HepG2 (cell line): ENCODE results near the gene RPL11. TPM values are rescaled to one million over a fixed set of nuclear protein-coding genes. Genes with fewer than 3 reads are reported as not detected.

Experiments
- ATAC-seq: fragments of 200-7000 bp; cut with Tn5 transposase; 3 replicates; pipeline ENCODE4 v1.9.1; 2020; ENCODE audit warnings: mild to moderate bottlenecking, moderate library complexity
- BruUV-seq: library from RNA; stranded (reverse); fragments of 400-500 nt; replicated peaks from 2 replicates; lab custom pipeline; 2021; lab: Mats Ljungman, UMichigan
- CTCF ChIA-PET: fragments of 300-600 bp; formaldehyde crosslinking; extraction: SDS; loops from one replicate; lab custom pipeline; 2021; ENCODE audit warnings: low total read pairs, inconsistent platforms, low intra/inter-chr PET ratio; lab: Yijun Ruan, JAX
- POLR2A ChIA-PET: fragments of 350-600 bp; sonication (Branson Sonifier 250); formaldehyde crosslinking; loops from one replicate; lab custom pipeline; 2020; ENCODE audit warnings: antibody characterized with exemption, inconsistent platforms; lab: Yijun Ruan, JAX
- DNase-seq: peaks from one replicate; pipeline ENCODE4 v3.0.0-alpha.2; 2015; ENCODE audit warnings: low spot score
- FAIRE-seq: peaks from 3 replicates; lab custom pipeline; 2011; peaks lifted over from hg19 to GRCh38; lab: Jason Lieb, UNC
- H2AFZ ChIP-seq: one replicate; pipeline ENCODE4 v1.6.1; 2011; ENCODE audit warnings: low read length, inconsistent platforms
- H3K27ac ChIP-seq: fragments of 300-600 bp; 3 replicates; pipeline ENCODE4 v1.8.0; 2011; ENCODE audit warnings: mixed run types, mild to moderate bottlenecking, mixed read lengths, low read length, inconsistent platforms; ENCODE audit not compliant: insufficient read depth; ENCODE audit errors: extremely low read length
- H3K27me3 ChIP-seq, 2 experiments: fragments of 200-600 bp in 1 of 2; 2 replicates in 1 of 2; 3 replicates in 1 of 2; pipeline versions ENCODE4 v1.6.0 to v1.8.0; 2011; ENCODE audit warnings: low read length in 2 of 2, mild to moderate bottlenecking in 2 of 2, moderate library complexity in 2 of 2, inconsistent platforms in 1 of 2; ENCODE audit not compliant: insufficient read depth in 2 of 2, control insufficient read depth in 1 of 2
- H3K36me3 ChIP-seq, 2 experiments: fragments of 200-600 bp in 1 of 2; replicated peaks in 1 of 2; 2 replicates in 1 of 2; 3 replicates in 1 of 2; pipeline versions ENCODE4 v1.5.1 to v1.8.0; 2011; ENCODE audit warnings: low read length in 2 of 2, inconsistent platforms in 1 of 2; ENCODE audit not compliant: insufficient read depth in 2 of 2, control insufficient read depth in 1 of 2
- H3K4me1 ChIP-seq: 2 replicates; pipeline ENCODE4 v1.5.1; 2012; ENCODE audit warnings: low read length, inconsistent platforms; ENCODE audit not compliant: insufficient read depth
- H3K4me2 ChIP-seq: 2 replicates; pipeline ENCODE4 v1.6.0; 2011; ENCODE audit warnings: low read depth, low read length, inconsistent platforms
- H3K4me3 ChIP-seq, 3 experiments: fragments of 200-600 bp in 1 of 3; sonication (generic), shearing (Covaris generic) in 1 of 3; replicated peaks in 1 of 3; 2 replicates each; pipeline ENCODE4 v1.5.1; 2011 to 2016; ENCODE audit warnings: low read length in 3 of 3, inconsistent platforms in 2 of 3, low read depth in 2 of 3, mild to moderate bottlenecking in 2 of 3, control low read depth in 1 of 3, mixed read lengths in 1 of 3; ENCODE audit not compliant: insufficient read depth in 1 of 3
- H3K79me2 ChIP-seq: one replicate; pipeline ENCODE4 v1.6.1; 2011; ENCODE audit warnings: low read length, inconsistent platforms; ENCODE audit not compliant: insufficient read depth
- H3K9ac ChIP-seq: 2 replicates; pipeline ENCODE4 v1.6.0; 2011; ENCODE audit warnings: mild to moderate bottlenecking, low read depth, low read length, inconsistent platforms; ENCODE audit not compliant: insufficient read depth
- H3K9me3 ChIP-seq: 2 replicates; pipeline ENCODE4 v1.5.1; 2012; ENCODE audit warnings: mild to moderate bottlenecking, low read length
- H4K20me1 ChIP-seq: 2 replicates; pipeline ENCODE4 v1.6.0; 2011; ENCODE audit warnings: inconsistent platforms, mild to moderate bottlenecking, low read length, moderate library complexity; ENCODE audit not compliant: insufficient read depth
- ATAD3A ChIP-seq: sonication (generic); formaldehyde crosslinking; IDR thresholded peaks from 2 replicates; pipeline ENCODE4 v1.4.0; 2020; ENCODE audit warnings: missing genetic modification reagents
- ATF4 ChIP-seq, 2 experiments: fragments of 450-650 bp in 1 of 2; sonication (generic) in 1 of 2; formaldehyde crosslinking; IDR thresholded peaks; 2 replicates each; pipeline versions ENCODE4 v1.5.0 to v1.8.0; 2020 to 2022; ENCODE audit warnings: mild to moderate bottlenecking in 1 of 2, missing genetic modification reagents in 1 of 2
- CCAR2 ChIP-seq: fragments of 200-400 bp; formaldehyde crosslinking; optimal IDR thresholded peaks from 2 replicates; pipeline ENCODE3; 2018; ENCODE audit warnings: low read depth, mild to moderate bottlenecking, low read length, moderate library complexity
- CERS6 ChIP-seq: sonication (generic); formaldehyde crosslinking; IDR thresholded peaks from 2 replicates; pipeline ENCODE4 v1.5.0; 2020; ENCODE audit warnings: missing genetic modification reagents
- HMGA1 ChIP-seq: sonication (generic); formaldehyde crosslinking; conservative IDR thresholded peaks from 2 replicates; pipeline ENCODE4 v1.4.0; 2020; ENCODE audit warnings: missing genetic modification reagents
- HNF4G ChIP-seq, 2 experiments: sonication (generic) in 1 of 2; formaldehyde crosslinking in 1 of 2; IDR thresholded peaks; 2 replicates each; pipeline versions ENCODE4 v1.4.0 to v1.6.1; 2011 to 2020; ENCODE audit warnings: borderline replicate concordance in 2 of 2, low read depth in 2 of 2, mild to moderate bottlenecking in 2 of 2, low read length in 1 of 2, missing genetic modification reagents in 1 of 2, moderate library complexity in 1 of 2
- HNRNPH1 ChIP-seq: fragments of 200-400 bp; formaldehyde crosslinking; optimal IDR thresholded peaks from 2 replicates; pipeline ENCODE3; 2017; ENCODE audit warnings: mild to moderate bottlenecking, low read depth, low read length
- NBN ChIP-seq: fragments of 450-650 bp; conservative IDR thresholded peaks from 2 replicates; pipeline ENCODE4 v1.6.1; 2017
- SALL1 ChIP-seq: sonication (generic); formaldehyde crosslinking; IDR thresholded peaks from 2 replicates; pipeline ENCODE4 v1.8.0; 2022; ENCODE audit warnings: mild to moderate bottlenecking, missing genetic modification reagents
- ZNF30 ChIP-seq: sonication (generic); formaldehyde crosslinking; IDR thresholded peaks from 2 replicates; pipeline ENCODE4 v1.5.0; 2020; ENCODE audit warnings: mild to moderate bottlenecking, missing genetic modification reagents
- ZNF460 ChIP-seq: sonication (generic); formaldehyde crosslinking; IDR thresholded peaks from 2 replicates; pipeline ENCODE4 v1.5.1; 2020; ENCODE audit warnings: missing genetic modification reagents, mild to moderate bottlenecking, borderline replicate concordance
- ZNF616 ChIP-seq: sonication (generic); formaldehyde crosslinking; IDR thresholded peaks from 2 replicates; pipeline ENCODE4 v1.5.0; 2020; ENCODE audit warnings: low read depth, mild to moderate bottlenecking, missing genetic modification reagents
- ZNF652 ChIP-seq: IDR thresholded peaks from 2 replicates; pipeline ENCODE4 v1.6.1; 2016; ENCODE audit warnings: low read depth, borderline replicate concordance
- ZSCAN22 ChIP-seq: sonication (generic); formaldehyde crosslinking; IDR thresholded peaks from 2 replicates; pipeline ENCODE4 v1.4.0; 2020; ENCODE audit warnings: mild to moderate bottlenecking, missing genetic modification reagents
- WGBS: methylation state at CpG from one replicate; pipeline ENCODE4 v1.1.6; 2017; ENCODE audit warnings: low lambda C conversion rate; 5-methylcytosine and 5-hydroxymethylcytosine counted together
- in situ Hi-C: cut with HindIII; loops from 2 replicates; pipeline ENCODE4 v1.10.0; 2017; ENCODE audit warnings: low pct_unique_long_range_greater_than_20kb; ENCODE audit not compliant: extremely low pct_ligation_motif_present
- intact Hi-C: fragments of 100-400 bp; cut with micrococcal nuclease; formaldehyde crosslinking; loops from one replicate; pipeline ENCODE4 v1.10.0; 2022; ENCODE audit not compliant: unreplicated experiment
- polyA plus RNA-seq, 8 experiments: library from polyadenylated mRNA; depleted of rRNA in 3 of 8; stranded (reverse) in 7 of 8; unstranded in 1 of 8; fragments of >200 nt; fragmentation: Illumina TruSeq in 4 of 8; extraction: Trizol in 4 of 8; gene quantifications; 2 replicates each; pipeline versions ENCODE4 v1.2.1 to v1.2.3, GENCODE V29; 2011 to 2016; ENCODE audit warnings: low read depth in 4 of 8, missing spikeins in 1 of 8, mixed read lengths in 1 of 8; ENCODE audit not compliant: insufficient read depth in 1 of 8
- total RNA-seq, 5 experiments: library from RNA; depleted of rRNA; stranded (reverse); fragments of >200 nt; fragmentation: Illumina TruSeq; extraction: Trizol; gene quantifications; 2 replicates each; pipeline ENCODE4 v1.2.3, GENCODE V29; 2016; ENCODE audit warnings: low read depth in 1 of 5
- TF ChIP-seq, protein P1 (sequence below): sonication (generic); formaldehyde crosslinking; IDR thresholded peaks from 2 replicates; pipeline ENCODE4 v1.9.0; 2022; ENCODE audit warnings: missing genetic modification reagents, mild to moderate bottlenecking, borderline replicate concordance
- TF ChIP-seq, protein P2 (sequence below): sonication (generic); formaldehyde crosslinking; conservative IDR thresholded peaks from 2 replicates; pipeline ENCODE4 v1.4.0; 2020; ENCODE audit warnings: missing genetic modification reagents
- TF ChIP-seq, protein P3 (sequence below): sonication (generic); formaldehyde crosslinking; IDR thresholded peaks from 2 replicates; pipeline ENCODE4 v1.4.0; 2020; ENCODE audit warnings: missing genetic modification reagents

The RPL11 gene
- total and polyA plus RNA-seq, 2 of the 13 experiments (the other 11 are each of a cell fraction or from before 2014, with no cell fraction given) = 1,682 to 2,010 TPM

GRCh38 chr1:23719162-23719820, 27.7 kb downstream of the RPL11 start:
- ChIA-PET CTCF (no interaction called here), POLR2A (no interaction called here)
- Histone ChIP-seq H3K4me2 (no peak overlapping the region), H2AFZ (no peak overlapping the region), H3K36me3 (no peaks in the 10 kb centered on the region), H4K20me1 (peaks cover 3% of the 10 kb centered on the region; the same call in 1 of the 2 replicates), H3K79me2 (peaks cover 3% of the 10 kb centered on the region), H3K27me3 (no peaks in the 10 kb centered on the region), H3K4me1 (0 out of 2 replicates have a peak, but pooled peaks cover 5% of the 10 kb centered on the region), H3K9me3 (no peaks in the 10 kb centered on the region), H3K4me3 (no peak overlapping the region), H3K27ac (no peak overlapping the region), H3K9ac (no peak overlapping the region)
- no peak for ATAC-seq
- no TSS peak for BruUV-seq
- 89% methylated on average over 3 of the region's 3 CpGs for WGBS
- no peak for FAIRE-seq
- intact Hi-C loops (no loop called here), in situ Hi-C loops (no loop called here)
- DNase-seq = no peak
- TF ChIP-seq, protein P1, sequence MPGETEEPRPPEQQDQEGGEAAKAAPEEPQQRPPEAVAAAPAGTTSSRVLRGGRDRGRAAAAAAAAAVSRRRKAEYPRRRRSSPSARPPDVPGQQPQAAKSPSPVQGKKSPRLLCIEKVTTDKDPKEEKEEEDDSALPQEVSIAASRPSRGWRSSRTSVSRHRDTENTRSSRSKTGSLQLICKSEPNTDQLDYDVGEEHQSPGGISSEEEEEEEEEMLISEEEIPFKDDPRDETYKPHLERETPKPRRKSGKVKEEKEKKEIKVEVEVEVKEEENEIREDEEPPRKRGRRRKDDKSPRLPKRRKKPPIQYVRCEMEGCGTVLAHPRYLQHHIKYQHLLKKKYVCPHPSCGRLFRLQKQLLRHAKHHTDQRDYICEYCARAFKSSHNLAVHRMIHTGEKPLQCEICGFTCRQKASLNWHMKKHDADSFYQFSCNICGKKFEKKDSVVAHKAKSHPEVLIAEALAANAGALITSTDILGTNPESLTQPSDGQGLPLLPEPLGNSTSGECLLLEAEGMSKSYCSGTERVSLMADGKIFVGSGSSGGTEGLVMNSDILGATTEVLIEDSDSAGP (CRISPR knock-in tag) = no peak
- no peak for TF ChIP-seq NBN
- no peak for TF ChIP-seq ZNF460 (CRISPR knock-in tag)
- no peak for TF ChIP-seq ZNF652 (CRISPR knock-in tag)
- no peak for TF ChIP-seq ATF4 (CRISPR knock-in tag; IDR thresholded peaks at IDR 0.05)
- TF ChIP-seq, protein P2, sequence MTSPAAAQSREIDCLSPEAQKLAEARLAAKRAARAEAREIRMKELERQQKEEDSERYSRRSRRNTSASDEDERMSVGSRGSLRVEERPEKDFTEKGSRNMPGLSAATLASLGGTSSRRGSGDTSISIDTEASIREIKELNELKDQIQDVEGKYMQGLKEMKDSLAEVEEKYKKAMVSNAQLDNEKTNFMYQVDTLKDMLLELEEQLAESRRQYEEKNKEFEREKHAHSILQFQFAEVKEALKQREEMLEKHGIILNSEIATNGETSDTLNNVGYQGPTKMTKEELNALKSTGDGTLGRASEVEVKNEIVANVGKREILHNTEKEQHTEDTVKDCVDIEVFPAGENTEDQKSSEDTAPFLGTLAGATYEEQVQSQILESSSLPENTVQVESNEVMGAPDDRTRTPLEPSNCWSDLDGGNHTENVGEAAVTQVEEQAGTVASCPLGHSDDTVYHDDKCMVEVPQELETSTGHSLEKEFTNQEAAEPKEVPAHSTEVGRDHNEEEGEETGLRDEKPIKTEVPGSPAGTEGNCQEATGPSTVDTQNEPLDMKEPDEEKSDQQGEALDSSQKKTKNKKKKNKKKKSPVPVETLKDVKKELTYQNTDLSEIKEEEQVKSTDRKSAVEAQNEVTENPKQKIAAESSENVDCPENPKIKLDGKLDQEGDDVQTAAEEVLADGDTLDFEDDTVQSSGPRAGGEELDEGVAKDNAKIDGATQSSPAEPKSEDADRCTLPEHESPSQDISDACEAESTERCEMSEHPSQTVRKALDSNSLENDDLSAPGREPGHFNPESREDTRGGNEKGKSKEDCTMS (CRISPR knock-in tag) = no peak
- TF ChIP-seq SALL1 = no peak
- TF ChIP-seq ATAD3A (CRISPR knock-in tag) = no peak
- no peak for TF ChIP-seq ZSCAN22 (CRISPR knock-in tag)
- TF ChIP-seq HNRNPH1 = no peak
- TF ChIP-seq, protein P3, sequence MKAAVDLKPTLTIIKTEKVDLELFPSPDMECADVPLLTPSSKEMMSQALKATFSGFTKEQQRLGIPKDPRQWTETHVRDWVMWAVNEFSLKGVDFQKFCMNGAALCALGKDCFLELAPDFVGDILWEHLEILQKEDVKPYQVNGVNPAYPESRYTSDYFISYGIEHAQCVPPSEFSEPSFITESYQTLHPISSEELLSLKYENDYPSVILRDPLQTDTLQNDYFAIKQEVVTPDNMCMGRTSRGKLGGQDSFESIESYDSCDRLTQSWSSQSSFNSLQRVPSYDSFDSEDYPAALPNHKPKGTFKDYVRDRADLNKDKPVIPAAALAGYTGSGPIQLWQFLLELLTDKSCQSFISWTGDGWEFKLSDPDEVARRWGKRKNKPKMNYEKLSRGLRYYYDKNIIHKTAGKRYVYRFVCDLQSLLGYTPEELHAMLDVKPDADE (CRISPR knock-in tag) = no peak
- no peak for TF ChIP-seq HNF4G (IDR thresholded peaks at IDR 0.05; ENCODE audit: borderline replicate concordance, low read depth, low read length)
- TF ChIP-seq HNF4G (CRISPR knock-in tag; IDR thresholded peaks at IDR 0.05; ENCODE audit: borderline replicate concordance, low read depth) = no peak
- no peak for TF ChIP-seq CCAR2
- TF ChIP-seq HMGA1 (CRISPR knock-in tag) = no peak
- no peak for TF ChIP-seq ZNF30 (CRISPR knock-in tag)
- TF ChIP-seq CERS6 (CRISPR knock-in tag) = no peak
- TF ChIP-seq ZNF616 = no peak
